ENCODE results near the gene KCND2. TPM values are rescaled to one million over a fixed set of nuclear protein-coding genes. Genes with fewer than 3 reads are reported as not detected.

The KCND2 gene
- total RNA-seq, 1 experiment from 2014 or later, result 0.72 TPM

DNA sequence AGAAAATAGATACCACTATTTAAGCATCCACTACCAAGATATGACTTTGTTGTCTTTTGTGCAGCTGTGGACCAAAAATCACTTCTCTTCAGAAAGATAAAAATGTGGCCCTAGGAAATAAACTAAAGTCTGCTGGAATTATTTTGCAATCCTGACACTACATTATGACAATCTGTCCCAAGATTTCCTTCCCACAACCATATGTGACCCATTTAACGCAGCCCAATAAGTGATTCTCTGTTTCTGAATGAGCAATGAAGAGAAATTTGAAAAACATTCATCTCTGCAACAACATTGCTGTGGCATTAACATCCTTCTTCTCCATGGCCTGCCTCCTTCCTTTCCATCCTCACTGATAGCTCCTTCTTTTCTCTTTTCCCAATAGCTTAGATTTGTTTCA lies 373.0 kb downstream of the KCND2 start:
- Histone ChIP-seq H3K9me2 (ENCODE audit: insufficient read depth) (0 out of 2 replicates have a peak, but pooled peaks cover 5% of the 10 kb centered on the region), H3K79me2 (ENCODE audit: low read depth) (no peaks in the 10 kb centered on the region), H3K4me3 (no peak overlapping the region), H3K4me2 (no peak overlapping the region), H3F3A (ENCODE audit: insufficient read depth, low read depth) (no peaks in the 10 kb centered on the region), H2AFZ (no peak overlapping the region), H3K36me3 (ENCODE audit: low read depth) (no peaks in the 10 kb centered on the region), H3K4me1 (replicated peaks; ENCODE audit: insufficient read depth) (no peaks in the 10 kb centered on the region), H3K27me3 (ENCODE audit: insufficient read depth, low read depth) (no peaks in the 10 kb centered on the region), H3K9me3 (ENCODE audit: insufficient read depth, low read depth) (no peaks in the 10 kb centered on the region), H3K27ac (no peak overlapping the region), H4K20me1 (ENCODE audit: insufficient read depth) (no peaks in the 10 kb centered on the region)
- intact Hi-C loops (cut with micrococcal nuclease; ENCODE audit: unreplicated experiment), result no loop called here
- no TSS peak for BruUV-seq (replicated peaks)
- POLR2A ChIA-PET (ENCODE audit: unreplicated experiment), result no interaction called here
- CTCF ChIA-PET, result no interaction called here
- DNase-seq, result no peak
- no peak for TF ChIP-seq EZH2 (IDR thresholded peaks at IDR 0.05; ENCODE audit: low read depth)
- TF ChIP-seq, protein P1, sequence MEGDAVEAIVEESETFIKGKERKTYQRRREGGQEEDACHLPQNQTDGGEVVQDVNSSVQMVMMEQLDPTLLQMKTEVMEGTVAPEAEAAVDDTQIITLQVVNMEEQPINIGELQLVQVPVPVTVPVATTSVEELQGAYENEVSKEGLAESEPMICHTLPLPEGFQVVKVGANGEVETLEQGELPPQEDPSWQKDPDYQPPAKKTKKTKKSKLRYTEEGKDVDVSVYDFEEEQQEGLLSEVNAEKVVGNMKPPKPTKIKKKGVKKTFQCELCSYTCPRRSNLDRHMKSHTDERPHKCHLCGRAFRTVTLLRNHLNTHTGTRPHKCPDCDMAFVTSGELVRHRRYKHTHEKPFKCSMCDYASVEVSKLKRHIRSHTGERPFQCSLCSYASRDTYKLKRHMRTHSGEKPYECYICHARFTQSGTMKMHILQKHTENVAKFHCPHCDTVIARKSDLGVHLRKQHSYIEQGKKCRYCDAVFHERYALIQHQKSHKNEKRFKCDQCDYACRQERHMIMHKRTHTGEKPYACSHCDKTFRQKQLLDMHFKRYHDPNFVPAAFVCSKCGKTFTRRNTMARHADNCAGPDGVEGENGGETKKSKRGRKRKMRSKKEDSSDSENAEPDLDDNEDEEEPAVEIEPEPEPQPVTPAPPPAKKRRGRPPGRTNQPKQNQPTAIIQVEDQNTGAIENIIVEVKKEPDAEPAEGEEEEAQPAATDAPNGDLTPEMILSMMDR (conservative IDR thresholded peaks at IDR 0.05), result no peak

DNA sequence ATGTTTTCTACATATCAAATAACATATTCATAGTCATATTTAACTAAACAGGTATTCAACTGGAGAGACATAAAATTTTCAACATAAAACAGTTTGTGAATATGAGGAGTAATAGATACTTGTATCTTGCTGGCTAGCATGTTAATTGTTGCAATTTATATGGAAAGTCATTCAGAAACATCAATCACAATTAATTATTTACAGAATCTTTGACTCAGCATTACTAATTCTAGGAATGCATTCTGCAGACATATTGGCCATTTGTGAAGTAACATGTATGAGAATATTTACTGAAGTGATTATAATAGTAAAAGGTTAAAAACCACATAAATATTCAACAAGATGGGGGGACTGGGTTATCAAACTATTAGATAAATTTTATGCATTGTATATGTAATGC lies 381.3 kb downstream of the KCND2 start:
- no peak for DNase-seq
- no peaks in the 10 kb centered on the region for H3F3A ChIP-seq (ENCODE audit: insufficient read depth, low read depth)
- ChIA-PET POLR2A (ENCODE audit: unreplicated experiment) (no interaction called here), CTCF (no interaction called here)
- no peaks in the 10 kb centered on the region for H4K20me1 ChIP-seq (ENCODE audit: insufficient read depth)
- H3K4me2 ChIP-seq, result no peak overlapping the region
- H2AFZ ChIP-seq, result 0 out of 2 replicates have a peak overlapping the region, but pooled peaks have one; percentile 42
- no peak overlapping the region for H3K4me3 ChIP-seq
- intact Hi-C loops (cut with micrococcal nuclease; ENCODE audit: unreplicated experiment), result no loop called here
- no peak for TF ChIP-seq EZH2 (IDR thresholded peaks at IDR 0.05; ENCODE audit: low read depth)
- TF ChIP-seq, protein P1 (conservative IDR thresholded peaks at IDR 0.05), result no peak
- no peaks in the 10 kb centered on the region for H3K79me2 ChIP-seq (ENCODE audit: low read depth)
- H3K36me3 ChIP-seq (ENCODE audit: low read depth), result no peaks in the 10 kb centered on the region
- H3K27ac ChIP-seq, result no peak overlapping the region
- H3K9me3 ChIP-seq (ENCODE audit: insufficient read depth, low read depth), result no peaks in the 10 kb centered on the region
- H3K27me3 ChIP-seq (ENCODE audit: insufficient read depth, low read depth), result no peaks in the 10 kb centered on the region
- no peaks in the 10 kb centered on the region for H3K4me1 ChIP-seq (replicated peaks; ENCODE audit: insufficient read depth)
- no peaks in the 10 kb centered on the region for H3K9me2 ChIP-seq (ENCODE audit: insufficient read depth)
- no TSS peak for BruUV-seq (replicated peaks)

DNA sequence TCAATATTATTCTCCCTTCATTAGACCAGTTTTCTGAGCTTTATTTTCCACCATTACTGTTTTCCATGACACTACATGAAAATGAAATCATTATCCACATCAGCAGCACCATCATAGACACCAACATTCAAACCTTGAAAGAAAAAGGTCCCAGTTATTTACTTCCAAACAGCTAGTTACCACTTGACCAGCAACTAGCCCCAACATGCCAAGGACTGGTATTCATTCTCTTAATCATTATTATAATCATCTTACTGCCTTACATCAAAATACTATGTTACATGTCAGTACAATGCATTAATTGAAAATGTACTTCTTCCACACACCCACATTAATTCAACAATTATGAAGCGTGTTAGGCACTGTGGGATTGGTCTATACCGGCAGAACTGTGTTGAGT lies 385.5 kb downstream of the KCND2 start:
- ChIA-PET POLR2A (ENCODE audit: unreplicated experiment) (no interaction called here), CTCF (no interaction called here)
- H3K27me3 ChIP-seq (ENCODE audit: insufficient read depth, low read depth), result no peaks in the 10 kb centered on the region
- no peaks in the 10 kb centered on the region for H3K79me2 ChIP-seq (ENCODE audit: low read depth)
- TF ChIP-seq EZH2 (IDR thresholded peaks at IDR 0.05; ENCODE audit: low read depth), result no peak
- TF ChIP-seq, protein P1 (conservative IDR thresholded peaks at IDR 0.05), result no peak
- intact Hi-C loops (cut with micrococcal nuclease; ENCODE audit: unreplicated experiment), result no loop called here
- no peaks in the 10 kb centered on the region for H3K9me2 ChIP-seq (ENCODE audit: insufficient read depth)
- no peaks in the 10 kb centered on the region for H3F3A ChIP-seq (ENCODE audit: insufficient read depth, low read depth)
- no peaks in the 10 kb centered on the region for H4K20me1 ChIP-seq (ENCODE audit: insufficient read depth)
- H3K36me3 ChIP-seq (ENCODE audit: low read depth), result no peaks in the 10 kb centered on the region
- DNase-seq, result no peak
- H3K4me2 ChIP-seq, result no peak overlapping the region
- no peak overlapping the region for H2AFZ ChIP-seq
- H3K9me3 ChIP-seq (ENCODE audit: insufficient read depth, low read depth), result no peaks in the 10 kb centered on the region
- H3K4me1 ChIP-seq (replicated peaks; ENCODE audit: insufficient read depth), result no peaks in the 10 kb centered on the region
- BruUV-seq (replicated peaks), result no TSS peak
- H3K4me3 ChIP-seq, result no peak overlapping the region
- no peak overlapping the region for H3K27ac ChIP-seq
